Fibroblast of skin of left biceps (primary cell): ENCODE results near the gene VPS45.

Source experiments
- DNase-seq, 2 experiments: peaks; one replicate each; pipeline ENCODE4 v3.0.0-alpha.2; 2013; ENCODE audit warnings: low read depth in 2 of 2

The VPS45 gene

DNA sequence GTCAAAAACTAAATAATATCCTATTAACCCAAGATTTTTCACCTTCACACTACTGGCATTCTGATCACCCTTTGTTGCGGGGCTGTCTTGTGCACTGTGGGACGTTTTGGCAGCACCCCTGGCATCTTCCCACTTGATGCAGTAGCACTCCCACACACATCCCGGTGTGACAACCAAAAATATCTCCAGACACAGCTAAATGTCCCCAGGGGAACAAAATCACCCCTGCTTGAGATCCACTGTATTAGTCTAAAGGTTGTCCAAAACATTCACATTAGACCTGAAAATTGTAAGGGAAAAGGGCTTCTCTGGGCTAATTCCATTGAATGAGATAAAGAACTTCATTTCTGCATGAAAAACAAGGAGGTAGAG lies 120.0 kb downstream of the VPS45 start:
- DNase-seq, result no peak

DNA sequence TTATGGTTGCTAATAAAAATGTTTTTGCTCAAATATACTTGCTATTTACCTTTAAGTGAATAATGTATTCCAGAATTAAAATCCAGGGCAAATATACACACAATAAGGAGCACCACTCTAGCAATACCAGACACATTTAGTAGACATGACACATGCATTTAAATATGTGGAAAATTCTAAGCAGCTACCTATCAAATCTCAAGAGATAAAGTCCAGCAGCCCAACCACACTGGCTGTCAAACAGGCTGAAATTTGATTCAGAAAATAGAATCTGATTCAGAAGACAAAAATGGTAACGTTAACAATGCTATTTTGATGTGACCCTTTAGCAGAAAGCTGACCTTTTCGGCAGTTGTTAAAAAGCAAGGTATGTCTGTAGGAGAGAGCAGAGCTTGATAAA lies 124.4 kb downstream of the VPS45 start:
- DNase-seq, result peak; percentile 74 to 75

DNA sequence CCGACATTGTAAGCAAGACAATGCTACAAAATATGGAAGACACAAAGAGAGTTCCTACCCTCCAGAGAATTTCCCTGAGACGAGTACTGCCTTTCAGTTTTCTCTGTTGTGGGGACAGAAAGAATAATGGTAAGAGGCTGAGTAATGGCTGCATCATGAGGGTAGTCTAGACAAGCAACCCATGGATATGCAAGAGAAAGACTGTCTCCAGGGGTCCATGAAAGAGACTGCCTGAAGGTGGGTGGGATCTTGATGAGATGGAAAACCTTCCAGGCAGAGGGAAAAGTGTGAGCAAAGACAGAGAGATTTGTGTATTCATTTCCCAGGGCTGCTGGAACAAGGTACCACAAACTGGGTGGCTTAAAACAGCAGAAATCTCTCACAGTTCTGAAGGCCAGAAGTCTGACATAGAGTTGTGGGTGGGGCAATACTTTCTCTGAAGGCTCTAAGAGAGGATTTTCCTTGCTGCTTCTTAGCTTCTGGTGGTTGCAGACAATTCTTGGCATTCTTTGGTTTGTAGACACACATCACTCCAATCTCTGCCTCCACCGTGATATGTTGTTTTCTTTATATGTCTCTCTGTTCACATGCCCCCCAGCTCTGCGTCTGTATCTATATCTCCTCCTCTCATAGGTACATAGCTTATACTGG lies 126.9 kb downstream of the VPS45 start:
- DNase-seq, result peak; percentile 49 to 51
